Endothelial cell of hepatic sinusoid (primary cell): ENCODE results near the gene DMRT2.

Experiments
- in situ Hi-C: cut with HindIII; loops from 2 replicates; pipeline ENCODE4 v1.10.0; 2017; ENCODE audit warnings: low sequenced_read_pairs

The DMRT2 gene

DNA sequence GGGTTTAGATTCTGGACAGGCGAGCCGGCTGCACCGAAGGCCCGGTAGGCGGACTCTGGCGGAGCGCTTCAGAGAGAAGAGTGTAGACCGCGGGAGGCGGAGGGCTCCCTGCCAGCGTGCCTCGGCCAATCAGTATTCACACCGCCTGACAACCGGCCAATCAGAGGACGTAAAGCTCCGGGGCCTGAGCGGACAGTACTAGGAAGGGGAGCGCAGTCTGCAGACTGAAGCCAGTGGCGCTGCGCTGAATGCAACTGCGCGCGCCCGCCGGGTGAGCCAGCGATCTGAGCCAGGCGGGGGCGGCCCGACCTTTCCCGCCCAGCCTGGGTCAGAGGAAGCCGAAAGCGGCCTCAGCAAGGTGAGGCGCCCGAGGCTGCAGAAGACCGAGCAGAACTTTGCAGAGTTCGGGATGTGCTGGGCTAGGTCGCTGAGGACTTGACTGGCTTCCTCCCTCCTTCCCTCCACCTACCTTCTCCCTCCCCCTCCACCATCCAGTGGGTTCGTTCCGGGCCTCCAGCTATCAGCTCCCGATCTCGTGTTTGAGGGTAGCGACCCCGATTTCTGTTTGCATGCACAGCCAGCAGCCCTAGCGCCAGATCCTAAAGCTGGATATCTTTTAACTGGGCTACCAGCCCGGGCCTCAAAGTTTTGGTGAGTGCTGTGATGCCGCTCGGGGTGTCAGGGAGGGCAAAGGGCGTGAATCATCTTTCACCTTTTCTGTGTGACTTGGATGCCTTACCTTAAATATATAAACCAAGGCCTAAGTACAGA lies at the start of gene DMRT2:
Gene DMRT2, plus strand, starts transcription at position 233 of the 771 bp plus-strand sequence. CDS start 1,257 bp downstream, outside the sequence.
- in situ Hi-C loops = no loop called here

DNA sequence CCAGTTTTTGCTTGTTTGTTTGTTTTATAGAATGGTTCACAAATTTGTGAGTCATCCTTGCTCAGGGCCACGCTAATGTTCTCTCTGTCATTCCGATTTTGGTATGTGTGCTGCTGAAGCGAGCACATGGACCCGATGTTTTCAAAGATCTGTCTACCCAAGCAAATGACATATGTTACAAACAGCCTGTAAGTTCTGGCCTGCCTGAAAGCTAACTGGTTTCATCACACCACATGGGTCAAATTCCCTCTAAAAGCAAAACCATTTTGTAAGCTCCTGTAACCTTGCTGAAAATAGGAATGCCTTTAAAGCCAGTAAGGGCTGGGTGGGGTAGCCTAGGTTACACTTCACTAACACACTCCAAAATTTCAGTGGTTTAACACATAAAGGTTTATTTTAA lies 48.3 kb upstream of the DMRT2 start:
- in situ Hi-C loops = no loop called here

DNA sequence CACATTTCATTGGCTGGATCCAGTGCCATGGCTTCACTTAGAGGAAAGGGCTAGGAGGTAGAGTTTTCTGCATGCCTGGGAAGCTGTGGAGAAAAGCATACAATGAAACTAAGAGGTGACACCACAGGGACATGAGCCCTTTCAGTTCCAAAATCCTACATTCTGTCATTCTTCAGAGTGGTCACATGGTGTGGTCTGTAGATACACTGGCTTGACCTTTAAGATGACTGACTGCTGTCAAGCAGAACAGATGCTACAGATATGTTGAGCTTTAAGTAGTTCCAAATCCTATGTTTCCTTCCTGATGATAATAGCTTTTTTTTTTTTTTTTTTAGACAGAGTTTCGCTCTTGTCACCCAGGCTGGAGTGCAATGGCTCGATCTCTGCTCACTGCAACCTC lies 47.5 kb upstream of the DMRT2 start:
- in situ Hi-C loops = no loop called here

DNA sequence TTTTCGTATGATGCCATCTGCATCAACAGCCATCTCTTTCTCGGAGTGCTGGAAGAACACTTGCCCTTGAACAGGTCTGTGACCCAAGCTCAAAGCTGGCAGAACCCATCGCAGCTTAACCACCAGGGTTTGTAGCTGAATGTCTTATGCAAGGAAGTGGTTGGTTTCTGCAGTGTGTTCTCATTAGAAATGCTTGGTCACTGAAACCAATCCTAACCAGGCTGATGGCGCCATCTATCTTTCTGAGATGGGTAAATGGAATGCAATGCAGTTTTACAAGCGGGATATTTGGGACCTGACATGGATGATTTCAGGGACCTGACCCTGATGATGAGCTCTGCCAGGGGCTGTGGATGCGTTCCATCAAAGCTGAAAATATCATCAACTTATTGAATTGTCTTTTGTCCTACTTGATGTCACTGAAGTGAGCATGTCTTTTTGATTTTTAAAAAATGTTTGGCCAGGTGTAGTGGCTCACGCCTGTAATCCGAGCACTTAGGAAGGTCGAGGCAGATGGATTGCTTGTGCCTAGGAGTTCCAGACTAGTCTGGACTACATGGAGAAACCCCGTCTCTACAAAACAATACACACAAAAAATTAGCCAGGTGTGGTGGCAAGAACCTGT lies 45.0 kb upstream of the DMRT2 start:
- in situ Hi-C loops = no loop called here

DNA sequence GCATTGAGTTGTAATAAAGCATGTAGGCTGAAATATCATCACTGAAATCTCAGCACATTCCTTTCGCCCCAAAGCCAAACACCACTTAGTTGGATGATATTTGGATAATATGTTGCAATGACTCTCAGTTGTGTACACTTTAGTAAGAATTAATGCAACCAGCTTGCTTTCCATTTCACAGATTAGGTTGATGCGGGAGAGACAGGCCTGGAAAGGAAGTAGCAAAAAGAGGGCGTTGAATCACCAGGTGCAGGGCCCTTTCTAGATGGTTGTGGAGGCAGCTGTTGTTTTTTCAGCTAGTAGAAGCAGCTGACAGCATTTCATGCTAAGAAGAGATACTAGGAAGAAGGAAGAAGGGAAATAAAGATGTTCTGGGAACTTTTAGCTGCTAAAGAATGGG lies 42.8 kb upstream of the DMRT2 start:
- in situ Hi-C loops = no loop called here

DNA sequence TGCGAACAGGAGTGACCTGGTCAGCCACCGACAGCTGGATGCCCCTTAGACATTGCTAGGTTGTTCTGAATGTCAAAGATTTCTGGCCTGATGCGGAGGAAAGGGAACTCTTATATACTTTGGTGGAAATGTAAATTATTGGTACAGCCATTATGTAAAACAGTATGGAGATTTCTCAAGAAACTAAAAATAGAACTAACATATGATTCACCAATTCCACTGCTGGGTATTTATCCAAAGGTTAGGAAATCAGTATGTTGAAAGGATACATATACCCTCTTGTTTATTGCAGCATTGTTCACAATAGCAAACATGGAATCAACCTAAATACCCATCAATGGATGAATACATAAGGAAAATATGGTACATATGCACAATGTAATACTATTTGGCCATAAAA lies 41.9 kb upstream of the DMRT2 start:
- in situ Hi-C loops = no loop called here

DNA sequence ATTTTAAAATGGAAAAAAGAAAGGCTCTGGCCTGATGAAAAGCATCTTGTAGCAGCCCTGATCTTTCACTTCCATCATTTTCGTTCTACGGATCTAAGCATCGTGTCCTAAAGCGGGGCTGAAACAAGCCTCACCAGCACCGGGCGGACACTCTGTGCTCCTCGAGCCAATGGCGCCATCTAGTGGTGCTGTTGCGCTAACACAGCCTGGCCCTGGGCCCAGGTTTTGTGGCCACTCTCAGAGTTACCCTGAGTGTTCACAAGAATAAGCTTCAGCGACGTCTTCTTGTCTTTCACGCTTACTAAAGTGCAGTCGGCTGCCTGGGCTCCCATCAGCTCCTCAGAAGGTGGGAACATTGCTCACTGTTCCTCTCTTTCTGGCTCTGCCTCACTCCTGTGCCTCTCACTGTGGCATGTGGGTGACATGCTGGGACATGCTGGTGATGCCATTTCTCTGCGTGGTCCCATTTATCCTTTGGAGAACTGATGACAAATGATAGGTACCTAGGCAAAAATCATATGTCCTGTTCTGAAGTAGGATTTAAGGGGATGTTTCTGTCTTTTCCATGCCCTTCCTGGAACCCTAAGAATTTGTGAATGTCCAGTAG lies 41.0 kb upstream of the DMRT2 start:
- in situ Hi-C loops = no loop called here

DNA sequence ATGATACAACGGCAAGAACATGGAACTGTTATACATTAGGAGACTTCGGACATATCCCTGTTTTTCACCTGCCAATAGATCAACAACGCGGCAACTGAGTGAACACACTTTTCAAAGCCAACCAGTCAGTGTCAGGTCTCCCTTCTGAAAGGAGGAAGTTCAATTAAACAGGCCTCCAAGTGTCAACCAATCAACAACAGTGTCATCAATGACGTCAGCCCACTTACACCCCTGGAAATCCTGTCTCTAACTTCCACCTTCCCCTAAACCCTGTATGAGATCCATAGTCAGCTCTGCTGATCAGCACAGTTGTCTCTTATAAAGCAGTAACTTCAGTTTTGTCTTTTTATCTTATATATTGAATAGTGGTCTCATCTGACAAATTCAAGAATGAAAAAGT lies 37.1 kb upstream of the DMRT2 start:
- in situ Hi-C loops = no loop called here

DNA sequence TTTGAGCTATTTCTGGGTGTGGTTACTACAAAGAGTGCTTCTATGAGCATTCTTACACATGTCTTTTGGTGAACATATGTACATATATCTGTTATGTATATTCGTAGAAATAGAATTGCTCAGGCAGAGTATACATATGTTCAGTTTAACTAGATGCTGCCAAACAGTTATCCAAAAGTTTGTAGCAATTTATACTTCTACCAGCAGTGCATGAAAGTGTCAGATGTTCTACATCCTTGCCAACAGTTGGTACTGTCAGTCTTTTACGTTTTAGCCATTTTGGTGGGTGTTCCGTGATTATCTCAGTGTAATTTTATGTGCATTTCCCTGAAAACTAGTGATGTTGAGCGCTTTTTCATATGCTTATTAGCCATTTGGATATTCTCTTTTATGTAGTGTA lies 35.9 kb upstream of the DMRT2 start:
- in situ Hi-C loops = no loop called here

DNA sequence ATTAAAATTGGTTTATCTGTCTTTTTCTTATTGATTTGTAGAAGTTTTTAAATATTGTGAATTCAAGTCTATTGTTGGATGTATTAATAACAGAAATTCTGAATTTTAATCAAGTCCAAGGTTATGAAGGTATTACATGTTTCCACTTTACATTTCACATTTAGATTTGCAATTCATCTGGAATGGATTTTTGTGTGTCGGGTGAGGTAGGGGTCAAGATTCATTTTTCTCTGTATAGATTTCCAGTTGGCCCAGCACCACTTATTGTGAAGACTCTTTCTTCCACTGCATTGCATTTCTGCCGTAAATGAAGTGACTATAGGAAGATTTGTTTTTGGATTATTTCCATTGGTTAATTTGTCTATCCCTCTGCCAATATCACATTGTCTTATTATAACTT lies 35.5 kb upstream of the DMRT2 start:
- in situ Hi-C loops = no loop called here

DNA sequence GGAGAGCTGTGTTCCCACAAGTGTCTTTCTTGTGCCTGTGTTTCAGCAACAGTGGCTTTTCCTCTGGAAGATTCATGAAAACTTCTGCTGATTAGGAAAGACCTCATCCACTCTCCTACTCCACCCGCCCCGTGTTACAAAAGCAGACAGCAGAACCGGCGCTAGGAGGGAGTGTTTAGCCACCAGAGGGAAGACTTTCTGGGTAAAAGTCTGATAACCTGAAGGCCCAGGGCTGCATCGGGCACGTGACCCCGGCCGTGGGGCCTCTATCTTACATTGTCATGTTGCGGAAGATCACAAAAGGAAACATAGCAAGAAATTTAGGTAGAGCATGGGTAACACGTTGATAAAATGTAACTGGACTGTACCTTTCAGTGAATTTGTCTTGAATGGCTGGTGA lies 32.0 kb upstream of the DMRT2 start:
- in situ Hi-C loops = no loop called here

DNA sequence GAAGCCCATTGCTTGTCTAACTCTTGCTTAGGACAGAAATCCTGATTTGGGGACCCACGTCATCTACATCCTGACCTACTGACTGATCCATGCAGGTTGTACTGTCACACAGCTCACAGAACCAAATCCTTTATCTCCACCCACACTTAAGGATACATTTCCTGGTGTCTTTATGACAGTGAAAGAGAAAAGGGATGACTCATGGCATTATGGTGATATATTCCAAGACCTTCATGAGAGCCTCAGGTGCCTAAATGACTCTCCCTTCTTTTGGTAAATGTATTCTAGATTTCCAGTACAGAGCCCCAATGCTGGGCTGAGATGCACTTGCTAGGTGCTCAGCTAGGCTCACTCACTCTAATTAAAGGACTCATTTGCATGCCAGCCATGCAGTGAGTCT lies 26.0 kb upstream of the DMRT2 start:
- in situ Hi-C loops = no loop called here

DNA sequence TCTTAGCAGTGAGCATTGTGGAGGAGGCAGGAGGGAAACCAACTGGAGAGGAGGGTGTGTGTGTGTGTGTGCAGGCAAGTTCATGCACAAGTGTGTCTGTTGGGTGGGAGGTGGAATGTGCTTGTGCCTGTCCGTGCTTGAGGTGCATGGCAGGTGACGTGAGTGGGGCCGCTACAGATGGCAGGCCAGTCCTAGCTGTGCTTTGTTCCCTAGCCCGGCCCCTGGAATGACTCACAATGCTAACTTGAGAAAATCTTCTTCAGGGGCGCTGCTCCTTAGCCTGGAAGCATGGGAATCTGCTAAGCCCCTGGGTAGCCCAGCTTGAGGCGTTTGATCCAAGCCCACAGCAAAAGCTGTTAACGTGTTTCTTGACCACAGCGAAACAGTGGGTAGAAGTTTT lies 25.0 kb upstream of the DMRT2 start:
- in situ Hi-C loops = no loop called here

DNA sequence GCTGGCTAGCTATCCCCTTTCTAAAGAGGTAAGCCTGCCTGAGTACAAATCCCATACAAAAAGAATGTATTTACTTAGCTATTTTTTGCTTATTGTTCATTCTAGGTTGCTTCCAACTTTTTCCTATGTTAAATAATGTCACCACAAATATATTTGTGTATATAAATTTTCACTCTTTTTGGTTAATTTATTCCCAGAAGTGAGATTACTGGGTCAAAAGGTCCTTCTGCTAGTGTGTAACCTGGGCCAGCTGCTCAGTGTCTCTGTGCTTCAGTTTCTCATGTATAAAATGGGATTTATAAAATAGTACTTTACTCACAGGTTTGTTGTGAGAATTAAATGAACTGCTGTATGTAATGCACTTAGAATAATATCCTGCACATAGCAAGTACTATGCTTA lies 23.9 kb upstream of the DMRT2 start:
- in situ Hi-C loops = no loop called here

DNA sequence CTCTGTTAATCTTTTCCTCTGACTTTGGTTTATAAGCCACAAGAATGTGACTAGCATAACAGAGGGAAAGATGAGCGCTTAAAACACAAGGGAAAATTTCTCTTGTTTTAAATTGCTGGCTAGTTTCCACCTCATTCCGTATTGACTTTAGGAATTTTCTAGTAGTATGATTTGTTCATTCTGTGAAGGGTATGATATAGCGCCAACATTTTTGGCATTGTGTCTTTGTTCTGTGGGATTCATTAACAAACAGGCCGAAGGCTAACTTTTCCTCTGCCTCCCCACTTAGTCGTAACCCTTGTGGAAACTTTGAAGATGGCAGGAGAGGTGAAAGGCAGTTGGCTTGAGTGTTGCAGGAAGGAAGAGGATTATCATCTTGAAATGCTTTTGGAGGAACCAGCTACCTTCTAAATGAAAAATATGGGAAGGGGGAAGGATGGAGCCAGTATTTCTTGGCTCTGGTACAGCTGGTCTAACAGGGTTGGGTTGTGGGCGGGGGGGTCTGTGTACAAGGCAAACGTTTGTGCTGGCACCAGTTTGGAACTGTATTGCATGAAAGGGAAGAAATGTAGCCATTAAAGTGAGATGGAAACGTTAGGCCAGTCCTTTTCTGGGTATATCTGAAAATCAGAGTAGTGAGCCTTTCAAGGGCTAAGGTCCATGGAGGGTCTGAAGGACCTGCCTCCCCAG lies 21.5 kb upstream of the DMRT2 start:
- in situ Hi-C loops = no loop called here

DNA sequence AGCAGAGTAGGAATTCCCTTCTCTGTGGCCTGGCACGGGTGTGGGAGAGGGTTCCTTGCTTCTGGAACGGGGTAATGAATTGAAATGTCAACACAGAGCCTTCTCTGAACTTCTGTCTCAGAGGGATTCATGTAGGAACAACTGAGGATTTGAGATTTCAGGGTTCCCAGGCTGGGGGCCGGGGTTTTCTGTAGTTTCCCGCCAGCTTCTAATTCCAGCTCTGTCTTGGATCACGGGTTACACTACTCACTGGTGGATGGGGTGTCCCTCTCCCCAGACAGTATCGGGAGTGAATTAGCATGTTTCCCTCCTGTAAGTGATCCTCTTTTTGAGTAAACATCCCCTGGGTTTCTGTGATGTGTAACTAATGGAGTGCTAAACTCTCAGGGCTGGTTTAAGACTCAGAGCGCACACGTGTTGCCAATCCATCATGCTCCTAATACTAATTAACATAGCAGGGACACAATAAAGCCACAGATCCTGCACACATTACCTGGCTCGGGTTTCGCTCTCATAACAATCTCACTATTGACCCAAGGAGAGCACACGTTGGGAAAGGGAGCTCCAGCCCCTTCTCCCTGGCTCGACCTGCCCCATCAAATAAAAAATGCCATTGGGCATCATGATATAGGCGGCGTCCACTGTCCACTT lies 18.1 kb upstream of the DMRT2 start:
- in situ Hi-C loops = no loop called here

DNA sequence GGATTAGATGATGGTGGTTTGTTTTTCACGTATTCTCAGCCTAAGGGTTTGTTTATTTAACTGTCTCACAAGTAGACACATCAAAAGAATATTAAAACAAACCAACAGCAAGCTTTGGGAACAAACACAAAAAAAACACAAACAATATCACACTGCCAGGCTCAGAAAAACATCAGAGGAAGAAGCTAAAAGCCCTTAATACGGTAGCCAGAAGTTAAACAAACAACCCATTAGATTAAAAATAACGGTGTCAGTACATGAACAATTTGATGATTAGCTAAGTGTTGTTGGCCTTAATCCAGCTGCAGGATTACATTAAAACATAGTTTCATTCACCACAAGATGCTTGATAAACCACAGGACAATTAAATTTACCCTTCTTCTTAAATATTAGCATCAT lies 15.9 kb upstream of the DMRT2 start:
- in situ Hi-C loops = no loop called here

DNA sequence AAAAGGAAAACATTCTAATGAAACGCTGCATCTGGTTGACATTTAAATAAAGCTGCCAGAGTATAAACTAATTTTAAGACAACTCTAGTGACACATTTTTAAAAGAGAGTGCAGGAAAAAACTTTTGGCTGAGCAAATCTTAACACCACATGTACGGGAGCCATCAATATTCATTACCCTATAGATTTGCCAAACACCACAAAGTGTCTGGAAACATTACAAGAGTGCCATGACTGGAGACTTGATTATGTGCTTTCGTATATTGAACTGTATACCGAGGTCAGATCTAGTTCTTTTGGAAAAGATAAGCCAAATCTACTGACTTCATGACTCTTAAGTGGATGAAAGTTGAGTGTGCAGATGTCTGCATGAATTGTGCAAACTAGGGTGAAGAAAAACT lies 10.6 kb upstream of the DMRT2 start:
- in situ Hi-C loops = no loop called here

DNA sequence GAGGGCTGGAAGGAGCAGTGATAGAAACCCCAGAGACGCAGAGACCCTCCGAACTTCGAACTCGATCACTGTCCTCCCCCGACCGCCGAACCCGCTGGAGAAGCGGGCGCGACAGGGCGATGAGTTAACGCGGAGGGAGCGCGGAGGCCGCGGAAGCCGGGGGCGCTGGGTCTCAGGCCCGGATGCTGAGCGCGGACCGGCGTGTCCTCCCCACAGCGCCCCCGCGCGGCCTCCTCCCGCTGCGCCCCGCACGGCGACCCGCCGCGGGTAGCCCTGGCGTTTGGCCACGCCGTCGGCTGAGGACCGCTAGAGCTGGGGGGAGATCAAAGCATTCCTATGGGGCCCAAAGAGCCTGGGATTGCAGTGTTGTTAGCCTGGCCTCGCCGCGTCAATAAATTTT lies 7.7 kb upstream of the DMRT2 start:
- in situ Hi-C loops = no loop called here

DNA sequence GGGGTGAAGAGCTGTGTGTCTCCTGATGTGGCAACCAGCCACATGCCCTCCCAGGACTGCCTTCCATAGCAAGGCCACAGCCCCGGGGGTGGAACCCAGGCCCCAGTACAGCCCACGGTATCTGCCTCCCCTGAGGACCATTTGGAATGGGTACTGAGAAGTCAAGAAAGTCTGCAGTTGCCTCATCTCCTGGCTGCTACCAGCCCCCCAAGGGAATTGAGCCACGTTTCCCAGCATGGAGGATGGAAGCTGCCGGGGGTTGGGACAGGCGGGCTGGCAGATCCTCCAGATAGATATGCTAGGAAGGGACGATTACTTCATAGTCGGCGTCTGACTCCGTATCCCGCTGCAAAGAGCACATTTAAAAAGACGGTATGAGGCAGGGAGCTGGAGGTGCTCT lies 5.5 kb upstream of the DMRT2 start:
- in situ Hi-C loops = no loop called here
